Ishikawa (cell line): Measurements from ENCODE around the gene ENHO.

Experiments
- CEBPB ChIP-seq: IDR thresholded peaks from 2 replicates; pipeline ENCODE4 v1.6.1; 2012
- CREB1 ChIP-seq: IDR thresholded peaks from 2 replicates; pipeline ENCODE4 v1.6.1; 2012; ENCODE audit warnings: low read depth
- EGR1 ChIP-seq: IDR thresholded peaks from 2 replicates; pipeline ENCODE4 v1.6.1; 2012
- EP300 ChIP-seq: IDR thresholded peaks from 2 replicates; pipeline ENCODE4 v1.6.1; 2012; ENCODE audit warnings: borderline replicate concordance
- FOXM1 ChIP-seq: IDR thresholded peaks from 2 replicates; pipeline ENCODE4 v1.6.1; 2012; ENCODE audit warnings: low read depth, borderline replicate concordance
- MAX ChIP-seq: IDR thresholded peaks from 2 replicates; pipeline ENCODE4 v1.6.1; 2012
- NFIC ChIP-seq: IDR thresholded peaks from 2 replicates; pipeline ENCODE4 v1.6.1; 2012
- RAD21 ChIP-seq: IDR thresholded peaks from 2 replicates; pipeline ENCODE4 v1.6.1; 2012; ENCODE audit warnings: low read depth
- TAF1 ChIP-seq: IDR thresholded peaks from 2 replicates; pipeline ENCODE4 v1.6.1; 2012; ENCODE audit warnings: low read depth, mild to moderate bottlenecking
- TCF12 ChIP-seq: IDR thresholded peaks from 2 replicates; pipeline ENCODE4 v1.6.1; 2012; ENCODE audit warnings: low read depth
- TEAD4 ChIP-seq: IDR thresholded peaks from 2 replicates; pipeline ENCODE4 v1.6.1; 2012
- YY1 ChIP-seq: IDR thresholded peaks from 2 replicates; pipeline ENCODE4 v1.6.1; 2012; ENCODE audit warnings: low read depth
- ZBTB7A ChIP-seq: IDR thresholded peaks from 2 replicates; pipeline ENCODE4 v1.6.1; 2012; ENCODE audit warnings: low read depth
- TF ChIP-seq, protein P1 (sequence below): IDR thresholded peaks from 2 replicates; pipeline ENCODE4 v1.6.1; 2012; ENCODE audit warnings: low read depth, mild to moderate bottlenecking
- TF ChIP-seq, protein P2 (sequence below): IDR thresholded peaks from 2 replicates; pipeline ENCODE4 v1.6.1; 2012

The ENHO gene

GRCh38 chr9:34565856-34566255 is 43.1 kb upstream of the ENHO start:
- TF ChIP-seq CREB1 (no peak), EP300 (no peak), CEBPB (no peak), TAF1 (no peak)
- TF ChIP-seq, protein P1, sequence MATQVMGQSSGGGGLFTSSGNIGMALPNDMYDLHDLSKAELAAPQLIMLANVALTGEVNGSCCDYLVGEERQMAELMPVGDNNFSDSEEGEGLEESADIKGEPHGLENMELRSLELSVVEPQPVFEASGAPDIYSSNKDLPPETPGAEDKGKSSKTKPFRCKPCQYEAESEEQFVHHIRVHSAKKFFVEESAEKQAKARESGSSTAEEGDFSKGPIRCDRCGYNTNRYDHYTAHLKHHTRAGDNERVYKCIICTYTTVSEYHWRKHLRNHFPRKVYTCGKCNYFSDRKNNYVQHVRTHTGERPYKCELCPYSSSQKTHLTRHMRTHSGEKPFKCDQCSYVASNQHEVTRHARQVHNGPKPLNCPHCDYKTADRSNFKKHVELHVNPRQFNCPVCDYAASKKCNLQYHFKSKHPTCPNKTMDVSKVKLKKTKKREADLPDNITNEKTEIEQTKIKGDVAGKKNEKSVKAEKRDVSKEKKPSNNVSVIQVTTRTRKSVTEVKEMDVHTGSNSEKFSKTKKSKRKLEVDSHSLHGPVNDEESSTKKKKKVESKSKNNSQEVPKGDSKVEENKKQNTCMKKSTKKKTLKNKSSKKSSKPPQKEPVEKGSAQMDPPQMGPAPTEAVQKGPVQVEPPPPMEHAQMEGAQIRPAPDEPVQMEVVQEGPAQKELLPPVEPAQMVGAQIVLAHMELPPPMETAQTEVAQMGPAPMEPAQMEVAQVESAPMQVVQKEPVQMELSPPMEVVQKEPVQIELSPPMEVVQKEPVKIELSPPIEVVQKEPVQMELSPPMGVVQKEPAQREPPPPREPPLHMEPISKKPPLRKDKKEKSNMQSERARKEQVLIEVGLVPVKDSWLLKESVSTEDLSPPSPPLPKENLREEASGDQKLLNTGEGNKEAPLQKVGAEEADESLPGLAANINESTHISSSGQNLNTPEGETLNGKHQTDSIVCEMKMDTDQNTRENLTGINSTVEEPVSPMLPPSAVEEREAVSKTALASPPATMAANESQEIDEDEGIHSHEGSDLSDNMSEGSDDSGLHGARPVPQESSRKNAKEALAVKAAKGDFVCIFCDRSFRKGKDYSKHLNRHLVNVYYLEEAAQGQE: no peak

DNA sequence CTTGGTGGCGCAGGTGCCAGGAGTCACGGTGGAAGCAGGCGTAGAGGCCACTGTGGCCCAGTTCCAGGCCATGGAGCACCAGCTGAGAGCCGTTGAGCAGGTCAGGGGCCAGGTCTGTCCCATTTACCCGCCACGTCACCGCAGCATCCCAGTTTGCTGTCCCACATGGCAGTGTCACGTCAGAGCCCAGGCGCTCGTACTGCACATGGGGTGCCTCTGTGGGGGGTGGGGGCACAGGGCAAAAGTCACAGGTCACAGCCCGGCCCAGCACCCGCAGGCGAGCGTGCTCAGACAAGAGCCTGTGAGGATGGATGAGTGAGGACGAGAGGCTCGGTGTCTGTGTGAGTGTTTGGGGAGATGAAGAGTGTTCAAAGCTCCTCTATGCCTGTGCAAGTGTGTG is 41.8 kb upstream of the ENHO start:
- TF ChIP-seq ZBTB7A (no peak), TCF12 (no peak), CREB1 (no peak), EP300 (no peak), RAD21 (no peak), MAX (no peak), TEAD4 (no peak), FOXM1 (no peak)
- TF ChIP-seq, protein P1: no peak

DNA sequence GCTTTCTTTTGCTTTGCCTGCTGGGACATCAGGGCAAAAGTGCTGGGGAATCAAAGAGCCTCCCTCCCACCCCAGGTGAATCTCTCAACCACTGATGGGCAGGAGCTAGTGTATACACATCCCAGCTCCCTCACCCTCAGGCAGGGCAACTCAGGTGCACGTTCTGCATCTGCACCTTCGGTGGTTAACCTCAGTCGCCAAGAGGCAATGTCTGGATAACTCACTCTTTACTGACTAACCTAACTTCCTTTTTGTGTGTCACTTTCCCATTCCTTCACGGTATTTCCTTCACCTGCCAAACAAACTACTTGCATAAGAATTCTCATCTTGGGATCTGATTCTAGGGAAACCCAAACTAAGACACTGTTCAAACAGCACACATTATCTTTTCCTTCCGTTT is 40.5 kb upstream of the ENHO start:
- TF ChIP-seq TCF12 (no peak), FOXM1 (no peak)

DNA sequence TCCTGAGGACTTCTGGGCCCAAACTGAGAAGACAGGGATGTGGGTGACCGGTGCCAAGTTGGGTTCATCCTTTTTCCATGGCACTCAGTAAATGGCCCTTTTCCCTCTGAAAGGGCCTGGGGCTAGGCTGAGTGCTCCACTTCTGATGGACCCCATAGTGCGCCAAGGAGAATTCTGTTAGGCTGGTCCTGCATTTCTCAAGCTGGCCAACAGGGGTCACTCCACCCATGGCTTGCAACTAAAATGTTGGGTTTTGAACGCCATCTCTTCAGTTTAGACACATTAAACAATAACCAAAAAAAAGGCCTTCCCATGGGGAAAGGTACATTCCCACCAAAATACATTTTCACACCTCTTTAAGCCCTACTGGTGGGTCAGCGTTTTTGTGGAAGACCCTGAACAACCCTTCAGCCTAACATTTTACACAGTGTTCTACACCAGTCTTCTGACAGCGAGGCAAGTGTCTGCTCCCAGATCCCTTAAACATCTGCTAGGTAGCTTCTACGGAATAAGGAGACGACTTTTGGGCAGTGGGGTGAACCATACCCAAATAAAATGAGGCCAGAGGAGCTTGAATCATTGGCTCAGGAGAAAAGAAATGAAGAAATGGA is 39.5 kb upstream of the ENHO start:
- TF ChIP-seq RAD21: peak; percentile 57
- no peak for TF ChIP-seq EGR1
- TF ChIP-seq CREB1: no peak
- no peak for TF ChIP-seq EP300
- TF ChIP-seq CEBPB: no peak
- TF ChIP-seq, protein P2, sequence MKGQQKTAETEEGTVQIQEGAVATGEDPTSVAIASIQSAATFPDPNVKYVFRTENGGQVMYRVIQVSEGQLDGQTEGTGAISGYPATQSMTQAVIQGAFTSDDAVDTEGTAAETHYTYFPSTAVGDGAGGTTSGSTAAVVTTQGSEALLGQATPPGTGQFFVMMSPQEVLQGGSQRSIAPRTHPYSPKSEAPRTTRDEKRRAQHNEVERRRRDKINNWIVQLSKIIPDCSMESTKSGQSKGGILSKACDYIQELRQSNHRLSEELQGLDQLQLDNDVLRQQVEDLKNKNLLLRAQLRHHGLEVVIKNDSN: no peak

- TF ChIP-seq CEBPB (no peak), ZBTB7A (no peak), EGR1 (no peak), NFIC (no peak), YY1 (no peak), CREB1 (no peak), FOXM1 (no peak), TAF1 (no peak), TCF12 (no peak), RAD21 (no peak), EP300 (no peak), TEAD4 (no peak), MAX (no peak)
- TF ChIP-seq, protein P2: no peak
- TF ChIP-seq, protein P1: no peak
Measured at GRCh38 chr9:34560599-34561214, 37.9 kb upstream of the ENHO start.
